NB4 (cell line): ENCODE measurements around the gene COL26A1.

Experiments
- DNase-seq: peaks from one replicate; pipeline ENCODE4 v3.0.0; 2010; ENCODE audit warnings: low read depth
- H3K4me3 ChIP-seq: one replicate; pipeline ENCODE4 v1.5.1; 2011; ENCODE audit warnings: mild to moderate bottlenecking, low read depth, low read length, moderate library complexity
- CTCF ChIP-seq: IDR thresholded peaks from one replicate; pipeline ENCODE4 v1.5.1; 2012; ENCODE audit warnings: low read depth, low read length
- MAX ChIP-seq: IDR thresholded peaks from 2 replicates; pipeline ENCODE4 v1.6.1; 2011; ENCODE audit warnings: low read depth, low read length
- MYC ChIP-seq: IDR thresholded peaks from 2 replicates; pipeline ENCODE4 v1.6.1; 2011; ENCODE audit warnings: low read depth, low read length
- POLR2A ChIP-seq: IDR thresholded peaks from 2 replicates; pipeline ENCODE4 v1.6.1; 2011; ENCODE audit warnings: mild to moderate bottlenecking; ENCODE audit not compliant: insufficient read length; ENCODE audit errors: extremely low read depth

COL26A1 gene

GRCh38 chr7:101377189-101377736, 14.6 kb downstream of the COL26A1 start:
- no peak overlapping the region for H3K4me3 ChIP-seq
- no peak for DNase-seq
- no peak for TF ChIP-seq POLR2A
- no peak for TF ChIP-seq CTCF

GRCh38 chr7:101378751-101379174, 16.1 kb downstream of the COL26A1 start:
- DNase-seq, result no peak
- no peak overlapping the region for H3K4me3 ChIP-seq
- TF ChIP-seq CTCF (no peak), POLR2A (no peak), MYC (no peak), MAX (no peak)

GRCh38 chr7:101379302-101379701, 16.6 kb downstream of the COL26A1 start:
- TF ChIP-seq MAX (no peak), MYC (no peak), CTCF (no peak), POLR2A (no peak)
- no peak for DNase-seq
- H3K4me3 ChIP-seq, result no peak overlapping the region

GRCh38 chr7:101381549-101382111, 19.0 kb downstream of the COL26A1 start:
- no peak overlapping the region for H3K4me3 ChIP-seq
- TF ChIP-seq MYC, result no peak
- TF ChIP-seq MAX, result no peak
- no peak for TF ChIP-seq CTCF
- TF ChIP-seq POLR2A, result no peak
- DNase-seq, result no peak

- TF ChIP-seq CTCF (no peak), MAX (no peak), MYC (no peak), POLR2A (no peak)
- DNase-seq, result no peak
- H3K4me3 ChIP-seq, result no peak overlapping the region
These were observed 20.3 kb downstream of the COL26A1 start for GRCh38 chr7:101382937-101383336.

GRCh38 chr7:101386177-101386557, 23.5 kb downstream of the COL26A1 start:
- H3K4me3 ChIP-seq, result no peak overlapping the region
- TF ChIP-seq MAX (no peak), MYC (no peak), POLR2A (no peak), CTCF (no peak)
- no peak for DNase-seq
